RPMI8226 (cell line): ENCODE measurements around the gene LCE4A.
"Not testable (repeated sequence)": the region's sequence is repeated elsewhere in the genome, so short reads cannot be mapped to it uniquely, and the experiment has no call there.

Experiments
- DNase-seq: peaks from one replicate; pipeline ENCODE4 v3.0.0-alpha.2; 2015

The LCE4A gene, protein sequence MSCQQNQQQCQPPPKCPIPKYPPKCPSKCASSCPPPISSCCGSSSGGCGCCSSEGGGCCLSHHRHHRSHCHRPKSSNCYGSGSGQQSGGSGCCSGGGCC

GRCh38 chr1:152707860-152708259 is at the start of gene LCE4A:
TSS of gene LCE4A (plus strand) at chr1:152708160. CDS start at chr1:152709076, 916 bp downstream.
- DNase-seq, result no peak

DNA sequence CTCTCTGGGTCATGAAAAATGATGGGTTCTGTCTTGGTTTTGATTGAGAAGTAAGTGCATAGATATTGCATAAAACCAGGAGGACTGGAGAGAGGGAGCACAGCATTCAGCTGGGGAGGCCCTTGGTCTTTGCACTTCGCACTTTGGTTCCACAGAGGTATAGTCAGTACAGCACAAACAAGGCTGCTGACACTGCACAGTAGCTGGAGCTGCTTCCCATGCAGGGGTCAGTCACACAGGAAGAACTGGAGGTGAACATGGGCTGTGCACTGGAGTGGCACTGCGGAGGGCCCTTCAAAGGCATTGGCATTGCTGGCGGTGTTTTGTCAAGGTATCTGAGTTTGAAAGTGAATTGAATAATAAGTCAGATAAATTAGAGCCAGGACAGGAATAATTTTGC is 49.3 kb upstream of the LCE4A start:
- no peak for DNase-seq

DNA sequence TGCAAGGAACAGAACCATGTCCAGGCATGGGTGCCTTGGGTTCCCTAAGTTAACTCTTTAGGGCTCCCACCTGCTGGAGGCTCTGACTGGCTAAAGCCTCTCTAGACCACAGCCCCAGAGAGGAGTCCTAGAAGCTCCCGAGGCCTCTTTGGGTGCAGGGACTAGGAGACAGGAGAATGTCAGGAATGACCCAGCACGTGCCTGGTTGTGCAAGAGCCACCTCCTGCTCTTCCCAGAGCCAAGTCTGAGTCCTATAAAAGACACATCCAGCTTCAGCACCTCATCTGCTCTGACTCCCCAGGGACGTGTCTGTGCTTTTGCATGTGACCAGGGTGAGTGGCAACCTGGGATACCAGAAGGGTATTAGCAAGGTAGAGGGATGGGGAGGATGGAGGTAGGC is 44.9 kb upstream of the LCE4A start, which contains the start of gene LCE2D:
TSS of gene LCE2D (plus strand) at position 283 of the 400 bp plus-strand sequence. CDS start 726 bp downstream, outside the sequence.
- no peak for DNase-seq

DNA sequence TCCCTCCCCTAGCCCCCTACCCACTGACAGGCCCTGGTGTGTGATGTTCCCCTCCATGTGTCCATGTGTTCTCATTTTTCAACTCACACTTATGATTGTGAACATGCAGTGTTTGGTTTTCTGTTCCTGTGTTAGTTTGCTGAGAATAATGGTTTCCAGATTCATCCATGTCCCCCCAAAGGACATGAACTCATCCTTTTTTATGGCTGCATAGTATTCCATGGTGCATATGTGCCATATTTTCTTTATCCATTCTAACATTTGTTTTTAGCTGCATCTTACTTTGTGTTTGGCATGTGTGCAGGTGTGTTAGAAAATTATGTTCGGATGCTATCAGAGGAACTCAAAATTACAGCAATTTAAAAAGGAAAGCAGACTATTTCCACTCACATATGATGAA is 41.8 kb upstream of the LCE4A start:
- DNase-seq, result not testable (repeated sequence)

GRCh38 chr1:152667648-152668047 is 40.3 kb upstream of the LCE4A start:
- no peak for DNase-seq

GRCh38 chr1:152673016-152673415 is 34.9 kb upstream of the LCE4A start:
- no peak for DNase-seq

GRCh38 chr1:152674983-152675382 is 33.0 kb upstream of the LCE4A start, which contains the start of gene LCE2C:
TSS of gene LCE2C (plus strand) at chr1:152675279. CDS start at chr1:152676016, 737 bp downstream.
- DNase-seq, result not testable (repeated sequence)

GRCh38 chr1:152679459-152679858 is 28.5 kb upstream of the LCE4A start:
- DNase-seq, result no peak

GRCh38 chr1:152681616-152682015 is 26.3 kb upstream of the LCE4A start:
- DNase-seq, result no peak

- DNase-seq, result no peak
These were observed 24.1 kb upstream of the LCE4A start for GRCh38 chr1:152683846-152684245.

- DNase-seq, result not testable (repeated sequence)
These were observed 22.1 kb upstream of the LCE4A start, which contains the start of gene LCE2B for GRCh38 chr1:152685823-152686222. TSS of gene LCE2B (plus strand) at chr1:152686123. CDS start at chr1:152686844, 721 bp downstream.

DNA sequence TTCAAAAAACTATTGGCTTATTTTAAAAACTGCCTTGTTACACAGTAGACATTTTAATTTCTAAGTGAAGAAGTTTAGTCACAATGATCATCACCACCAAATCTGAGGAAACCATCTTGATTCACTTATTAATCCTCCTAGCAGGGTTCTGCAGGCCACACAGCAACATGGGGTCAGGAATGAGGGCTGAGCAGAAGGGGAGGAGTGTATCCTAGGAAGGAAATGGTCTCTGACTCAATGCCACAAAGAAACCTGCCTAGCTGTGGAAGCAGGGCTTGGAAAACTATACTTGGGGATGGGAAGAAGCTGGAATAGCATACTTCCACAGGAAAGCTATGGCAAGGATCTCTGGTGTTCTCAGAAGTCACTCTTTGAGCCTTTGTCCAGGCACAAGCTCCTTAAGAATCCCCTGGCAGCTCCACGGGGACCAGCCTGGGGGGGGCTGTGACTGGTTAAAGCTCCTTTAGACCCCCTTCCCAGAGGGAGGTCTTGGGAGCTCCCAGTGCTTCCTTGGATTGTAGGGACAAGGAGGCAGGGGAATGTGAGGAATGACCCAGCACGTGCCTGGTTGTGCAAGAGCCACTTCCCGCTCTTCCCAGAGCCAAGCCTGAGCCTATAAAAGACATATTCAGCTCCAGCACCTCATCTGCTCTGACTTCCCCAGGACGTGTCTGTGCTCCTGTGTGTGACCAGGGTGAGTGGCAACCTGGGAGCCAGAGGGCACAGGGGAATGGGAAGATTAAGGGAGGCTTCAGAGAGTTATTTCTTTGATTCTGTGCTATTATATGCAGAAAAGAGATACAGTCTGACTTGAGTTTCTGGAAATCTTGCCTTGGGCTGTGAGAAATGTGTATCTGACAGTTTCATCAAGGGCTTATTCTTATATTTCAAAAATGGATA is 10.0 kb upstream of the LCE4A start, which contains the start of gene LCE2A:
TSS of gene LCE2A (plus strand) at position 645 of the 900 bp plus-strand sequence. CDS start 557 bp downstream, outside the sequence.
- DNase-seq, result no peak

- no peak for DNase-seq
These were observed 8.2 kb upstream of the LCE4A start for GRCh38 chr1:152699746-152700145.

- no peak for DNase-seq
These were observed 10.3 kb downstream of the LCE4A start for GRCh38 chr1:152718238-152718637.

DNA sequence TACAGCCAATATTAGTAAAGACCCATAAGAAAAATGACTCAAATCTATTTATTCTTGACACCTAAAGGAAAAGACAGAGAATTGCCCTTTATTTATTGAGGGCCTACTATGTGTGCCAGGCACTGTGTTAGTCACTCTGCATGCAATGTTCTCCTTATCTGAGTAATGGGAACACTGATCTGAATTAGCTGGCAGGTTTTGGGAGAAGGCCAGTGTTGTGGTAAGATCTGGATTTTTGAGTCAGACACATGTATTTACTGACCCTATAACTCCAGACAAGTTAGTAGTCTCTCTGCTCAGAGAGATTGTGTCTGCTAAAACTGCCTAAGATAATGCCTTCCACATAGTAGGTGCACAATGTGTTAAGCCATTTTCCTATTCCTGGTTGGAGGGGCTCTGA is 17.3 kb downstream of the LCE4A start:
- no peak for DNase-seq

- DNase-seq, result no peak
These were observed 21.0 kb downstream of the LCE4A start for GRCh38 chr1:152728986-152729385.

GRCh38 chr1:152735648-152736047 is 27.7 kb downstream of the LCE4A start:
- DNase-seq, result no peak

DNA sequence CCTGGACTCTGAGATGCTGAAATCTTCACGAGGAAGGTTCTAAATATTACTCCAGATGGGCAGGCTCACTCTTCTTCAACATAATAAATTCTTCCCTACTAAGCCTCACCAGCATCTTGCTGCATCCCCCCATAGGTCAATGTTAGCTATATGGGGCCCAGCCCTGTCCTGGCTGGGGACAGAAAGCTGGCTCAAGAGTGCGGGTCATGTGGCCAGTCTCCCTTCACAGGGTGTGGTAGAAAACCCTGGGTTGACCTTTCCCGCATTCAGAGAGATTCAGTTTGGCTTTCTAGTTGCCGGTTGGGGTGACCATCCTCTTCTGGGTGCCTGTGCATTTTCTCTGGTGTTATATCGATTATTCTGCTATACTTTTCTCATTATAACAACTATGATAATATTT is 30.0 kb downstream of the LCE4A start:
- DNase-seq, result no peak

GRCh38 chr1:152739841-152740240 is 31.9 kb downstream of the LCE4A start:
- no peak for DNase-seq

GRCh38 chr1:152741656-152742055 is 33.7 kb downstream of the LCE4A start:
- no peak for DNase-seq

GRCh38 chr1:152743371-152744145 is 35.6 kb downstream of the LCE4A start:
- no peak for DNase-seq

GRCh38 chr1:152745289-152745704 is 37.3 kb downstream of the LCE4A start:
- DNase-seq, result no peak
